H1 (cell line): ENCODE data around the gene ASIC2. TPM values are rescaled to one million over a fixed set of nuclear protein-coding genes. Genes with fewer than 3 reads are reported as not detected.

ENCODE experiments used
- CEBPB ChIP-seq: IDR thresholded peaks from 2 replicates; pipeline ENCODE4 v1.6.1; 2012; ENCODE audit warnings: low read depth, low read length
- NRF1 ChIP-seq: IDR thresholded peaks from 2 replicates; pipeline ENCODE4 v1.6.1; 2011; ENCODE audit warnings: mild to moderate bottlenecking, low read depth, low read length, improper control_type of control experiment
- PHF8 ChIP-seq: fragments of 200-600 bp; sonication (generic); conservative IDR thresholded peaks from 2 replicates; pipeline ENCODE4 v1.7.1; 2012; ENCODE audit warnings: low read depth, mild to moderate bottlenecking, inconsistent platforms, low read length, moderate library complexity
- TAF7 ChIP-seq: optimal IDR thresholded peaks from 2 replicates; pipeline ENCODE3; 2011; ENCODE audit warnings: low read depth, mild to moderate bottlenecking, inconsistent platforms, low read length, moderate library complexity, borderline replicate concordance
- polyA plus RNA-seq, 7 experiments: library from polyadenylated mRNA; depleted of rRNA in 3 of 7; stranded (reverse) in 5 of 7; unstranded in 2 of 7; fragments of >200 nt in 5 of 7; fragments of 200-250 nt in 2 of 7; gene quantifications; 1 replicate in 5 of 7; 2 replicates in 1 of 7; 4 replicates in 1 of 7; pipeline versions ENCODE4 v1.2.1 to v1.2.3, GENCODE V29; 2011 to 2013; ENCODE audit warnings: missing spikeins in 2 of 7, mixed read lengths in 2 of 7
- total RNA-seq: library from RNA; stranded (reverse); fragmentation: NEBNext Ultra II Directional; extraction: Animal tissue kit (Norgen Biotek cat#: 25700); gene quantifications from 2 replicates; pipeline ENCODE4 v1.2.1, GENCODE V29; 2021
- TF ChIP-seq, protein P1 (sequence below): fragments of 300-600 bp; sonication (generic); IDR thresholded peaks from 2 replicates; pipeline ENCODE4 v1.7.1; 2012; ENCODE audit warnings: low read length, moderate library complexity, mild to moderate bottlenecking, inconsistent platforms; ENCODE audit not compliant: insufficient replicate concordance

ASIC2 gene
- total and polyA plus RNA-seq, 2 of the 8 experiments (the other 6 are each of a cell fraction or from before 2014, with no cell fraction given): 0.86 to 1.2 TPM

DNA sequence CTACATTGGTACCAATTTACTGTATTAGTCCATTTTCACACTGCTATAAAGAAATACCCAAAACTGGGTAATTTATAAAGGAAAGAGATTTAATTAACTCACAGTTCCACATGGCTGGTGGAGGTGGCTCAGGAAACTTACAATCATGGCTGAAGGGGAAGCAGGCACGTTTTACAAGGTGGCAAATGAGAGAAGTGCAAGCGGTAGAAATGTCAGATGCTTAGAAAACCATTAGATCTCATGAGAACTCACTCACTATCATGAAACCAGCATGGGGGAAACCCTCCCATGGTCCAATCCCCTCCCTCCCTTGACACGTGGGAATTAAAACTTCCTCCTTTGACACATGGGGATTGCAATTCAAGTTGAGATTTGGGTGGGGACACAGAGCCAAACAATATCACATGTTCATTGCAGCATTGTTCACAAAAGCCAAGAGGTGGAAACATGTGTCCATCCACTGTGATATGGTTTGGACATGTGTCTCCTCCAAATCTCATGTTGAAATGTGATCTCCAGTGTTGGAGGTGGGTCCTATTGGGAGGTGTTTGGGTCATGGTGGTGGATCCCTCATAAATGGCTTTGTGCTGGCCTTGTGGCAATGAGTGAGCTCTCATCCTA, 304.5 kb downstream of the ASIC2 start (continued):
- TF ChIP-seq, protein P1, sequence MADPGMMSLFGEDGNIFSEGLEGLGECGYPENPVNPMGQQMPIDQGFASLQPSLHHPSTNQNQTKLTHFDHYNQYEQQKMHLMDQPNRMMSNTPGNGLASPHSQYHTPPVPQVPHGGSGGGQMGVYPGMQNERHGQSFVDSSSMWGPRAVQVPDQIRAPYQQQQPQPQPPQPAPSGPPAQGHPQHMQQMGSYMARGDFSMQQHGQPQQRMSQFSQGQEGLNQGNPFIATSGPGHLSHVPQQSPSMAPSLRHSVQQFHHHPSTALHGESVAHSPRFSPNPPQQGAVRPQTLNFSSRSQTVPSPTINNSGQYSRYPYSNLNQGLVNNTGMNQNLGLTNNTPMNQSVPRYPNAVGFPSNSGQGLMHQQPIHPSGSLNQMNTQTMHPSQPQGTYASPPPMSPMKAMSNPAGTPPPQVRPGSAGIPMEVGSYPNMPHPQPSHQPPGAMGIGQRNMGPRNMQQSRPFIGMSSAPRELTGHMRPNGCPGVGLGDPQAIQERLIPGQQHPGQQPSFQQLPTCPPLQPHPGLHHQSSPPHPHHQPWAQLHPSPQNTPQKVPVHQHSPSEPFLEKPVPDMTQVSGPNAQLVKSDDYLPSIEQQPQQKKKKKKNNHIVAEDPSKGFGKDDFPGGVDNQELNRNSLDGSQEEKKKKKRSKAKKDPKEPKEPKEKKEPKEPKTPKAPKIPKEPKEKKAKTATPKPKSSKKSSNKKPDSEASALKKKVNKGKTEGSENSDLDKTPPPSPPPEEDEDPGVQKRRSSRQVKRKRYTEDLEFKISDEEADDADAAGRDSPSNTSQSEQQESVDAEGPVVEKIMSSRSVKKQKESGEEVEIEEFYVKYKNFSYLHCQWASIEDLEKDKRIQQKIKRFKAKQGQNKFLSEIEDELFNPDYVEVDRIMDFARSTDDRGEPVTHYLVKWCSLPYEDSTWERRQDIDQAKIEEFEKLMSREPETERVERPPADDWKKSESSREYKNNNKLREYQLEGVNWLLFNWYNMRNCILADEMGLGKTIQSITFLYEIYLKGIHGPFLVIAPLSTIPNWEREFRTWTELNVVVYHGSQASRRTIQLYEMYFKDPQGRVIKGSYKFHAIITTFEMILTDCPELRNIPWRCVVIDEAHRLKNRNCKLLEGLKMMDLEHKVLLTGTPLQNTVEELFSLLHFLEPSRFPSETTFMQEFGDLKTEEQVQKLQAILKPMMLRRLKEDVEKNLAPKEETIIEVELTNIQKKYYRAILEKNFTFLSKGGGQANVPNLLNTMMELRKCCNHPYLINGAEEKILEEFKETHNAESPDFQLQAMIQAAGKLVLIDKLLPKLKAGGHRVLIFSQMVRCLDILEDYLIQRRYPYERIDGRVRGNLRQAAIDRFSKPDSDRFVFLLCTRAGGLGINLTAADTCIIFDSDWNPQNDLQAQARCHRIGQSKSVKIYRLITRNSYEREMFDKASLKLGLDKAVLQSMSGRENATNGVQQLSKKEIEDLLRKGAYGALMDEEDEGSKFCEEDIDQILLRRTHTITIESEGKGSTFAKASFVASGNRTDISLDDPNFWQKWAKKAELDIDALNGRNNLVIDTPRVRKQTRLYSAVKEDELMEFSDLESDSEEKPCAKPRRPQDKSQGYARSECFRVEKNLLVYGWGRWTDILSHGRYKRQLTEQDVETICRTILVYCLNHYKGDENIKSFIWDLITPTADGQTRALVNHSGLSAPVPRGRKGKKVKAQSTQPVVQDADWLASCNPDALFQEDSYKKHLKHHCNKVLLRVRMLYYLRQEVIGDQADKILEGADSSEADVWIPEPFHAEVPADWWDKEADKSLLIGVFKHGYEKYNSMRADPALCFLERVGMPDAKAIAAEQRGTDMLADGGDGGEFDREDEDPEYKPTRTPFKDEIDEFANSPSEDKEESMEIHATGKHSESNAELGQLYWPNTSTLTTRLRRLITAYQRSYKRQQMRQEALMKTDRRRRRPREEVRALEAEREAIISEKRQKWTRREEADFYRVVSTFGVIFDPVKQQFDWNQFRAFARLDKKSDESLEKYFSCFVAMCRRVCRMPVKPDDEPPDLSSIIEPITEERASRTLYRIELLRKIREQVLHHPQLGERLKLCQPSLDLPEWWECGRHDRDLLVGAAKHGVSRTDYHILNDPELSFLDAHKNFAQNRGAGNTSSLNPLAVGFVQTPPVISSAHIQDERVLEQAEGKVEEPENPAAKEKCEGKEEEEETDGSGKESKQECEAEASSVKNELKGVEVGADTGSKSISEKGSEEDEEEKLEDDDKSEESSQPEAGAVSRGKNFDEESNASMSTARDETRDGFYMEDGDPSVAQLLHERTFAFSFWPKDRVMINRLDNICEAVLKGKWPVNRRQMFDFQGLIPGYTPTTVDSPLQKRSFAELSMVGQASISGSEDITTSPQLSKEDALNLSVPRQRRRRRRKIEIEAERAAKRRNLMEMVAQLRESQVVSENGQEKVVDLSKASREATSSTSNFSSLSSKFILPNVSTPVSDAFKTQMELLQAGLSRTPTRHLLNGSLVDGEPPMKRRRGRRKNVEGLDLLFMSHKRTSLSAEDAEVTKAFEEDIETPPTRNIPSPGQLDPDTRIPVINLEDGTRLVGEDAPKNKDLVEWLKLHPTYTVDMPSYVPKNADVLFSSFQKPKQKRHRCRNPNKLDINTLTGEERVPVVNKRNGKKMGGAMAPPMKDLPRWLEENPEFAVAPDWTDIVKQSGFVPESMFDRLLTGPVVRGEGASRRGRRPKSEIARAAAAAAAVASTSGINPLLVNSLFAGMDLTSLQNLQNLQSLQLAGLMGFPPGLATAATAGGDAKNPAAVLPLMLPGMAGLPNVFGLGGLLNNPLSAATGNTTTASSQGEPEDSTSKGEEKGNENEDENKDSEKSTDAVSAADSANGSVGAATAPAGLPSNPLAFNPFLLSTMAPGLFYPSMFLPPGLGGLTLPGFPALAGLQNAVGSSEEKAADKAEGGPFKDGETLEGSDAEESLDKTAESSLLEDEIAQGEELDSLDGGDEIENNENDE: no peak
- TF ChIP-seq CEBPB: no peak
- TF ChIP-seq TAF7: no peak
- no peak for TF ChIP-seq NRF1
- no peak for TF ChIP-seq PHF8
